ENCODE data around the gene LMX1A. TPM values are rescaled to one million over a fixed set of nuclear protein-coding genes. Genes with fewer than 3 reads are reported as not detected.

Gene LMX1A
- total and polyA plus RNA-seq, 12 donors = 0.08 TPM; not detected in 11

GRCh38 chr1:165312591-165312990 lies 43.9 kb downstream of the LMX1A start:
- intact Hi-C loops (cut with DNase I) = no loop called here
- Histone ChIP-seq H3K9me3 (replicated peaks in 1 of 3) (no peaks in the 10 kb centered on the region), H3K4me3 (no peak overlapping the region), H3K36me3 (replicated peaks in 1 of 2) (no peaks in the 10 kb centered on the region), H3K27me3 (peaks cover 7% of the 10 kb centered on the region), H3K4me1 (replicated peaks in 1 of 2) (no peaks in the 10 kb centered on the region), H3K27ac (no peak overlapping the region)
- WGBS, 4 donors = 64 to 77% (median 69%) methylated on average over 2 of the region's 2 CpGs
- TF ChIP-seq POLR2A (IDR thresholded peaks at IDR 0.05) = no peak
- no peak for TF ChIP-seq CTCF (IDR thresholded peaks at IDR 0.05)
- DNase-seq = no peak

GRCh38 chr1:165306543-165307434 lies 49.7 kb downstream of the LMX1A start:
- TF ChIP-seq POLR2A (IDR thresholded peaks at IDR 0.05) (no peak), CTCF (IDR thresholded peaks at IDR 0.05) (no peak)
- intact Hi-C loops (cut with DNase I) = no loop called here

GRCh38 chr1:165303386-165303785 lies 53.1 kb downstream of the LMX1A start:
- DNase-seq = no peak
- Histone ChIP-seq H3K4me3 (no peak overlapping the region), H3K4me1 (replicated peaks in 1 of 2) (no peaks in the 10 kb centered on the region), H3K27me3 (no peaks in the 10 kb centered on the region), H3K27ac (no peak overlapping the region), H3K9me3 (replicated peaks in 1 of 3) (no peaks in the 10 kb centered on the region), H3K36me3 (replicated peaks in 1 of 2) (no peaks in the 10 kb centered on the region)
- 63 to 81% (median 70%) methylated on average over 4 to 8 of the region's 8 CpGs for WGBS, 4 donors
- TF ChIP-seq POLR2A (IDR thresholded peaks at IDR 0.05) (no peak), CTCF (IDR thresholded peaks at IDR 0.05) (no peak)
- intact Hi-C loops (cut with DNase I) = no loop called here

More at GRCh38 chr1:165306543-165307434, 49.7 kb downstream of the LMX1A start:
- H3K9me3 ChIP-seq (replicated peaks in 1 of 3) = no peaks in the 10 kb centered on the region
- no peak overlapping the region for H3K27ac ChIP-seq
- no peak overlapping the region for H3K4me3 ChIP-seq
- no peaks in the 10 kb centered on the region for H3K4me1 ChIP-seq (replicated peaks in 1 of 2)
- no peaks in the 10 kb centered on the region for H3K27me3 ChIP-seq
- no peak for DNase-seq
- no peaks in the 10 kb centered on the region for H3K36me3 ChIP-seq (replicated peaks in 1 of 2)
- 62 to 80% (median 72%) methylated on average over 5 to 6 of the region's 6 CpGs for WGBS, 4 donors

- intact Hi-C loops (cut with DNase I) = no loop called here
- TF ChIP-seq CTCF (IDR thresholded peaks at IDR 0.05) = no peak
- TF ChIP-seq POLR2A (IDR thresholded peaks at IDR 0.05) = no peak
- WGBS, 4 donors = 80 to 86% (median 82%) methylated on average over 2 of the region's 2 CpGs
- Histone ChIP-seq H3K4me3 (no peak overlapping the region), H3K27ac (no peak overlapping the region), H3K9me3 (replicated peaks in 1 of 3) (no peaks in the 10 kb centered on the region), H3K4me1 (replicated peaks in 1 of 2) (no peaks in the 10 kb centered on the region), H3K36me3 (replicated peaks in 1 of 2) (no peaks in the 10 kb centered on the region), H3K27me3 (no peaks in the 10 kb centered on the region)
- DNase-seq = no peak
Measured at GRCh38 chr1:165300400-165300903, 56.1 kb downstream of the LMX1A start.

All from adrenal gland (tissue), 12 donors.